ENCODE measurements around the gene CYP1A2.
A peak's percentile ranks its signal among the peaks of the same experiment; 100 is the strongest.

Gene CYP1A2

GRCh38 chr15:74742422-74742821, 6.2 kb upstream of the CYP1A2 start:
- no peak for DNase-seq

DNA sequence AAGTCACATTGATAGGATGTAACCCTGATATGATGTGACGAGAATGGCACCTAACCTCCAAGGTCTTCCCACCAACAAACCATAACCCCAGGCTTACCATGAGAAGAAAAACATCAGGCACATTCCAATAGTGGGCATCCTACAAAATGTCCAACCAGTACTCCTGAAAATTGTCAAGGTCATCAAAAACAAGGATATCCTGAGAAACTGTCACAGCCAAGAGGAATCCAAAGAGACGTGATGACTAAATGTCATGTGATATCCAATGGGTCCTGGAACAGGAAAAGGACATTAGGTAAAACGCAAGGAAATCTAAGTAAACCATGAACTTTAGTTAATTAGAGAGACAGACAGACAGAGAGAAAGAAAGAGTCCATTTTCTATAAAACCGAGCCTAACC, 2.3 kb upstream of the CYP1A2 start:
- no peak for DNase-seq

- no peak for DNase-seq
These were observed 1.2 kb downstream of the CYP1A2 start for GRCh38 chr15:74749832-74750231.

DNA sequence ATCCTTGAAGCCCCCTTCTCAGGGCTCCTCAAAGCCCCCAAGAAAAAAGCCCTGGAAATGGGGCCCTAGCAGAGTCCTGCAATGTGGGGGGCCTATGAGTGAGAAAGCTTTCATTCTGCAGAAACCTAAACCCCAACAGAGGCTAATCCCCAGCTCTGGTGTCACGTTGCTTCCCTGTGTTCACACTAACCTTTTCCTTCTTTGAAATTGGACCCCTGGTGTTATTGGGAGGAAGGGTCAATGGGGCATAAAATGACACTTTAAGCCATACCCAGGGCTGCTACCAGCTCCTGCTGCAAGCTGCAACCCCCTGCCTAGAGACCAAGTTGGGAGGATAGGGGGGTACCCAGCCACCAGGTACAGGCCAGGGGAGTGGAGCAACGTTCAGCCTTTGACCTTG, 2.1 kb downstream of the CYP1A2 start:
- no peak for DNase-seq

DNA sequence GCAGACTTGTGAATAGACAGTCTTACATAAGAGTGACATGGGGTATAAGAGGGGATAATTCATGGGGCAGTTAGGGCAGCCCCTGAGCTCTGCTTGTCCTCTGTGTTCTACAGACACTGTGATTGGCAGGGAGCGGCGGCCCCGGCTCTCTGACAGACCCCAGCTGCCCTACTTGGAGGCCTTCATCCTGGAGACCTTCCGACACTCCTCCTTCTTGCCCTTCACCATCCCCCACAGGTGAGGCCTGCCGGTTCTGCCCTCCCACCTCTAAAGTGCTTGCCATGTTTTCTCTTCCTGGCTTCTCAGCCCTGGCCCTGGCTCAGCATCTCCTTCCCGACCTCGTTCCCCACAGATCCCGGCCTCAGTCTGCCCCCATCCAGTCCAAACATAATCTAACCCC, 3.4 kb downstream of the CYP1A2 start:
- DNase-seq: no peak

DNA sequence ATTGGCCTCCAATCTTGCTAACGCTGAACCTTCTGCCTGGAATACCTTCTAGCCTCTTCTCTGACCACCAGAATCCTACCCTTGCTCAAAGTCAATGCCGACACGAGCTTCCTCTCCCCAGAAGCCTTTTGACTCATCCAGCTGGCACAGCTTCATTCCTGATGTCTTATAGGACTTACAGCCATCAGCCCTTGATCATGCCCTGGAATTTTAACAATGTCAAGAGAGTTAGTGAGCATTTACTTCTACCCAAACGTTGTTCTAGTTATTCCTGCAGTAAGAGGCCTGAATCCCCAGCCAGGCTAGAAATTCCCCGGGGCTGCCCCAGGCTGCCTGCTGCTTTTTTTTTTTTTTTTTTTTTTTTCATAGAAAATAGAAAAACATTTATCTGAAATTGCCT, 3.9 kb downstream of the CYP1A2 start:
- peak; percentile 51 for DNase-seq

DNA sequence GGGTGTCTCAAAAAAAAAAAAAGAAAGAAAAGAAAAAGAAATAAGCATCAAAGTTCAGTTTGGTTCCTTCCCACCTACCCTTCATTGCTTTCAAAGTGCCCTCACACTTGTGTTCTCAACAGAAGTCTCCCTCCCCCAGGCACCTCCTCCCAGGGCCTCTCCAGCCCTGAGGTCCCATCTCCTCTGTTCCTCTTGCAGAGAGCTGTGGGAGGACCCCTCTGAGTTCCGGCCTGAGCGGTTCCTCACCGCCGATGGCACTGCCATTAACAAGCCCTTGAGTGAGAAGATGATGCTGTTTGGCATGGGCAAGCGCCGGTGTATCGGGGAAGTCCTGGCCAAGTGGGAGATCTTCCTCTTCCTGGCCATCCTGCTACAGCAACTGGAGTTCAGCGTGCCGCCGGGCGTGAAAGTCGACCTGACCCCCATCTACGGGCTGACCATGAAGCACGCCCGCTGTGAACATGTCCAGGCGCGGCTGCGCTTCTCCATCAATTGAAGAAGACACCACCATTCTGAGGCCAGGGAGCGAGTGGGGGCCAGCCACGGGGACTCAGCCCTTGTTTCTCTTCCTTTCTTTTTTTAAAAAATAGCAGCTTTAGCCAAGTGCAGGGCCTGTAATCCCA, 6.1 kb downstream of the CYP1A2 start:
- DNase-seq: no peak

GRCh38 chr15:74758736-74759135, 10.1 kb downstream of the CYP1A2 start:
- DNase-seq: no peak

DNA sequence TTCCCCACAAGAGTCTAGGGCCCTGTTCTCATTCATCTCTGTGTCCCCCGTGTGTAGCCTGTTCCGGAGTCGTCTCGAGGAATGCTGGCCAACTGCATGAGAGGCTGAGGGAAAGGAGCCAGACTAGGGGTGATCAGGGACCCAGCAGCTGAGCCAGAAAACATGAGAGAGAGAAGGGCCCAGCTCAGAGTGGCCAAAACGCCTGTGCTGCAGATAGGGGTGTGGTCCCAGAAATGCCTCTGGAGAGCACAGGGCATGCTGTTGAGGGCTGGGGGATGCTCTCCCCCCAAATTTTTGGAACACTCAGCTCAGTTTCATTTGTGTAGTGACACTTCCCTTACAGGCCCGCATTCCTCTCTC, 14.1 kb downstream of the CYP1A2 start:
- DNase-seq: no peak

DNA sequence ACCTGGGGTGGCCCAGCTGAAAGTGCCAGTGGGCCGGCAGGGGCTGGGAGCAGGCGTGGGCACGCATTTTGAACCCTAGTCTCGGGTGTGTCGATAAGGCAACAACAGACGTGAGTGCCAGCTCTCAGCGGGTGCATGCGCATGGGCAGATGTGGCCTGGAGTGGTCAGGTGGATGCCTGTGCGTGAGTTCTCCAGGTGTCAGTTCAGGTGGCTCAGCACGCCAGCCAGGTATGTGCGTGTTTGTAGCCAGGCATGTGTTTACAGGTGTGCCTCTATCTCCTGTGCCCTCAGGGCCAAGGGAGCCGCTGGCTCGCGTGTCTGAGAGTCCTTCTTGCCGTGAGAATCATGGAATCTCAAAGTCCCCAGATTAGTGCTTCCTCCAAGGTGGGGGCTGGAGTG, 14.8 kb downstream of the CYP1A2 start:
- no peak for DNase-seq

DNA sequence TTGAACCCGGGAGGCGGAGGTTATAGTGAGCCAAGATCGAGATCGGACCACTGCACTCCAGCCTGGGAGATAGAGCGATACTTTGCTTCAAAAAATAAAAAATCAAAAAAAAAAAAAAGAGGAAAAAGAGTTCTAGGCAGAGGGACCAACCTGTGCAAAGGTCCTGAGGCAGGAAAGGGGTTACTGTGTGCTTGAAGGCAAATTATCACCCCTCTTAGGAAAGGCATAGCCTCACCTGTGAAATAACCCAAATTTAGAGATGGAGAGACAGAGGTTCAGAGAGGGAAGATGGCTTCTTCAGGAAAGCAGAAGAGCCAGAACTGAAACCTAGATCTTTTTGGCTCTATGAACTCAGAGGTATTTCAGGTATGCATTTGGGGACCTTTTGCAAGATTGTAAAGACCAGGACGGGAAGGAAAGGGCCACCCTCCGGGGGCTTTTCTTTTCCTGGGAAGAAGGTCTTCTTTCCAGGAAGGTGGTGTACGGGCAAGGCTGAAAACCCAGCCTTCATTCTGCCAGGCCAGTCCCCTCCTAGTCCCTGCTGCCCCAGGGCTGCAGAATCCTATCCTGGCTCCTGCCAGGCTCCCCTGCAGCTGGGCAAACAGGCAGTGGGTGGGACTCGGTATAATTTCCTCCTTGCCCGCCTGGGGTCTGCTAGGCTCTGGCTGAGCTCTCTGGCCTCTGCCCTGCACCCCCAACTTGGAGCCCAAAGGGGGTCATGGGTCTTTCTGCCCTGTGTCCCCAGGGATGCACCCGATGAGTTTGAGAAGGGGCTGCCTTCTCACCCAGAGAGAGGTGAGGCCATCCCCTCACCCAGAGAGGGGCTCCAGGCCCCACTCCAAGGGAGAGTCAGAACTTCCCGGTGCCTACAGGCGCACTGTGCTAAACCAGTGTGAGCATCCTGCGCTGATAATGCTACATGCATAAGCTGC, 18.8 kb downstream of the CYP1A2 start:
- no peak for DNase-seq

- DNase-seq: no peak
These were observed 19.6 kb downstream of the CYP1A2 start for GRCh38 chr15:74768099-74768770.

DNA sequence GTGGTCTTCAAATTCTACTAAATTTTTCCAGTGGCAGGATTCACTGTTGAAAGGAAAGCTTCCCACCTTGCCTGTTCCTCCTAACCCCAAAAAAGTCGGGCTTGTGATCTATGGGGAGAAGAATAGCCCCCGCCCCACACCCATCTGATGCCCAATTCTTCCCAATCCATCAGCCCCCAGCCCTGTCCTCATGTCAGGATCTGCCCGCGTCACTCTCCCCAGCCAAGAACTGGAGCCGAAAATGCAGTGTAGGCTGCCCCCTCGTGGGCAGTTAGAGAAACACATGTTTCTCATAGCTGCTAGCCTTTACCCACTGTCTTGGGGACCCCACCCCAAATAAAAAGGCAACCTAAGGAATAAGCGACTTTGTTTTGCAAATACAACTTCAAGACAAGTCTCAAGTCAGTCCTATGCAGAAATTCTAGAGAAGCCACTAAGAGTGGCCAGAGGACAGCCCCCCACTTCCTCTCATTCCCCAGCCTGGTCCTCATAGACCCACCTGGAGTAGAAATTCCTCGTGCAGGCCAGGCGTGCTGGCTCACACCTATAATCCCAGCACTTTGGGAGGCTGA, 20.2 kb downstream of the CYP1A2 start:
- peak; percentile 45 for DNase-seq

DNA sequence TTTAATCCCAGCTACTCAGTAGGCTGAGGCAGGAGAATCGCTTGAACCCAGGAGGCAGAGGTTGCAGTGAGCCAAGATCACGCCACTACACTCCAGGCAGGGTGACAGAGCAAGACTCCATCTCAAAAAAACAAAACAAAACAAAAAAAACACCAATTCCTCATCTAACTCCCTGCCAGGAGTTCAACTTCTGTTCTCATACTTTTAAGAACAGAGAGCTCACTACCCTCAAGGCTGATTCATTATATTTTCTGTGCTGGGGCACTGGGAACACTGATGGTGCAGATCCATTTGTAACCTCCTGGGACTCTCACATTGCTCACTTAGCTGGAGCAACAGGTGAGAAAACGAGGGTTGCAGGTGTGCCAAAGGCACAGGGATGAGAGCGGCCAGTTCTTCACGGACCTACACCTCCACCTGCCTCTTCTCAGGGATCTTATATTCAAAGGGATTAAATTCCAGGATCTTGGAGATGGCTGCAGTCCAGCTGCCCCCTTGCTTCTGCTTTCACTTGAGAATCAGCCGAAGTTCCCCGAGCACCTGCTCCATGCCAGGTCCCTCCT, 20.9 kb downstream of the CYP1A2 start:
- no peak for DNase-seq

DNA sequence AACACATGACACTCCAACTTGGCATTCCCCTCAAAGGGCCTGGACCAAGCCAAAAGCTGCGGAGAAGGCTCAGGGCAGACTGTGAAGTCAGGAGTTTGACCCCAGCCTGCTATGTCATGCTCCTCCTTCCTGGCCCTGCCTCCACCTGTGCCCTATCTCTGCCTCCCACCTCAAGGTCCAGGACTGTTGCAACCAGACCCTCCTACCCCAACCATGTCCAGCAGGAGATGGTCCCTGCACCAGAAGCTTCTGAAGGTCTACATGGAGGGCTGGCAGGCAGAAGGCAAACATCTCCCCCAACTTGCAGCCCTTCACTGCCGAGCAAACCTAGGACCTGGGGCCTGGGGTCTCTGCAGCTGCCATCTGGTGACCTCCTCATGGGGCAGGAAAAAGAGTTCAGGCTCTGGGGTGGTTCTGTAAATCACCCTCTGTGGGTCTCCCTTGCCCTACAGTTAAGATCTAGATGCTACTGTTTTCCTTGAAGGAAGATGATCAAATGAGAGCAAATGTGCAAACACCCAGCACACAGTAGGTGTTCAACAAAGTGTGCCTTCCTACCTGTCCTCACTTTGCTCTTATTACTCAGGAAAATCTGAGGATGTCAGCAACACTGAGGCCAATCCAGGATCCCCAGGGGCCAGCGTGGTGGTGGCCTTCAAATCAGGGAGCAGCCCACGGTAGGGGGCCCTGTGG, 21.7 kb downstream of the CYP1A2 start:
- no peak for DNase-seq

- DNase-seq: no peak
These were observed 24.7 kb downstream of the CYP1A2 start for GRCh38 chr15:74773329-74773728.

DNA sequence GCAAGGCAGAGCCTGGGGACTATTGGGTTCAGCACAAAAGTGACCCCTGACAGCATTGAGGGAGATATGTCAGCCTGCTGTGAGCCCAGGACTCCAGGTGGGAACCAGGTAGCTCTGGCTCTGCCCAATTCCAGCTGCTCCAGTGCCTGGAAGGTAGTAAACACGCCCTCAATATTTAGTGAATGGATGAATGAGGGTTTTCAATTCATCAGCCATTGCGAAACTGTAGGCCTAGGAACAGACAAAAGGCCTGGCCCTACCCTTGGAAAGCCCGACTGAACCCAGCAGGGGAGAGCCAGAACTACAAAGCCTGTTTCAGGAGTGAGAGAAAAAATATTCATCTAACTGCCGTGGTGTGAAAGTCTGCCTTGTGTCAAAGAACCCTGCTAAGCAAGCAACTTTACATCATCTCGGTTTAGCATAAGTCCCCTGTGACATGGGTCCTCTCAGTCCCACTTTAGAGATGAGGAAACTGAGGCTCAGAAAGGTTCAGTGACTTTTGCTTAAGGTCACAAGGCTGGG, 25.1 kb downstream of the CYP1A2 start:
- no peak for DNase-seq

DNA sequence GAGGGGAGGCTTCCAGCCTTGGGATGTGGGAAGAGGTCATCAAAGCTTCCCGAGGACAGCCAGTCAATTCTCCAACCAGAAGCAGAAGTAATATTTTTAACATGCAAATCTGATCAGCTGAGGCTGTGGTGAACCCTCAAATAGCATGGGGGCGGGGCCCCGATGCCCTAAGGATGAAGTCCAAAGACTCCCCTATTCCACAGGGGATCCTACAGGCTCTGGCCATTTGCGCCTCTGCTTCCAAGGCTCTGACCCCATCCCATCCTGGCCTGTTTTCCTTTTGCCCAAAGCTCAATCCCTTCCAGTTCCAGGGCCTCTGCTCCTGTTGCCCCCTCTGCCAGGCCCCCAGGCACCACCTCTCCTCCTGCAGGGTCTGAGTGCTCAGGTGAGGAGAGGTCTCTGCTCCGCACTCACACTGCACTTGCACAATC, 26.5 kb downstream of the CYP1A2 start:
- DNase-seq: no peak

- no peak for DNase-seq
These were observed 27.2 kb downstream of the CYP1A2 start for GRCh38 chr15:74775894-74776293.

GRCh38 chr15:74776821-74777768, 28.4 kb downstream of the CYP1A2 start:
- peak; percentile 41 for DNase-seq
